RKO (cell line): Measurements from ENCODE around the gene ABCC1.

Source experiments
- DNase-seq: peaks from one replicate; pipeline ENCODE4 v3.0.0-alpha.2; 2016; ENCODE audit warnings: low spot score

ABCC1 gene

GRCh38 chr16:15993946-15994665 lies 44.7 kb downstream of the ABCC1 start:
- no peak for DNase-seq

- DNase-seq, result peak; percentile 73
Measured at GRCh38 chr16:15996432-15997109, 47.2 kb downstream of the ABCC1 start.

DNA sequence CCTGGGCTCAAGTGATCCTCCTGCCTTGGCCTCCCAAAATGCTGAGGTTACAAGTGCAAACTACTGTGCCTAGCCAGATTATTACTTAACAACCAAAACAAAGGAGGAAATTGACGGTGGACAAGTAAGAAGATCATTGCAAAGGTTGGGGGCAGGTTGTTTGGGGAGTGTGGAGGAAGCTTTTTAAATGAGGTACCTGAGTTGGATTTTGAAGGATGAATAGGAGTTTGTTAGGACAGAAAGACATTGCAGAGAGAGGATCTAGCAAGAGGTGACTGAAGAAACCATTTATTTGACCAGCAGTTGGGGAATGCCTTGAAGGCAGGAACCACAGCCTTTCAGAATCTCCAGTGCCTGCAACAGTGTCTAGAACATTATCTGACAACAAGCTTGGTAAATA lies 51.3 kb downstream of the ABCC1 start:
- no peak for DNase-seq

DNA sequence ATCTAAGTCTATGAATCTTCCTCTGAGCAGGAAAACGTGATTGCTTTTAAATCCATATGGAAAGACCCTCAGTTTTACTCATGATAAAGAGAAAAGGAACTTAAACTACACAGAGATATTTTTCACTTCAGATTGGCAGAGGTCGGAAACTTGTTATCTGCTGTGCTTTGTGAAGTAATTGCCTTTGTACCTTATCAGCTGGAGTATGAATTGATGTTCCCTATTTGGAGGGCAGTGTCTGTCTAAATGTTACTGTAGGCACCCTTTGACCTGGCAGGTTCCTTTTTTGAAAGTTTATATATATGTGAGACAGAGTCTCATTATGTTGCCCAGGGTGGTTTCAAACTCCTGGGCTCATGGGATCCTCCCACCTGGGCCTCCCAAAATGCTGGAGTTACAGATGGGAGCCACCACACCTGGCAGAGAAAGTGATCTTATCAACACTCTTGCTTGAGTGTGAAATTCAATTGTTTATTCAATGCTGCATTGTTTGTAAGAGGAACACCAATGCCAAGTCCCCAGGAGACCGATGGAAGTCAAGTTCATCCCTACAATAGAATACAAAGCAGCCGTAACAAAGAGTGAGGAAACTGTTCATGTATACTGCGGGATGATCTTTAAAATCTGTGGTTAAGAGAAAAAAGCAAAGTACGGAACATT lies 52.3 kb downstream of the ABCC1 start:
- DNase-seq, result no peak

DNA sequence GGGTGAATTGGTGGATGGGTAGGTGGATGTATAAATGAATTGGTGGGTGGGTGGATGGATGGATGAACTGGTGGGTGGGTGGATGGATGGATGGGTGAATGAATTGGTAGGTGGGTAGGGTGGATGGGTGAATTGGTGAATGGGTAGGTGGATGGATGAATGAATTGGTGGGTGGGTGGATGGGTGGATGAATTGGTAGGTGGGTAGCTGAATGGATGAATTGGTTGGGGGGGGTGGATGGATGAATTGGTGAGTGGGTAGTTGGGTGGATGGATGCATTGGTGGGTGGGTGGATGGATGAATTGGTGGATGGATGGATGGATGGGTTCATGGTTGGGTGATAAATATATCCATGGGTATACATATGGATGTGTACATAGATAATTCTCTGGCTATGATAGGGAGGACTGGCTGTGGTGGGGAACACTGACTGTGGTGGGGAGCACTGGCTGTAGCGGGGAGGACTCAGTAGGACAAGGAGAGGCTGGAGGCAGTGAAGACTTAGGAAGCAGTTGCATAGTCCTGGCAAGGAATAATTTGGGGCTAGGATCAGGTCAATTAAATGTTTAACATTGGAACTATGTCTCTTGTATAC lies 54.4 kb downstream of the ABCC1 start:
- no peak for DNase-seq

- DNase-seq, result no peak
Measured at GRCh38 chr16:16004314-16004749, 54.9 kb downstream of the ABCC1 start.

DNA sequence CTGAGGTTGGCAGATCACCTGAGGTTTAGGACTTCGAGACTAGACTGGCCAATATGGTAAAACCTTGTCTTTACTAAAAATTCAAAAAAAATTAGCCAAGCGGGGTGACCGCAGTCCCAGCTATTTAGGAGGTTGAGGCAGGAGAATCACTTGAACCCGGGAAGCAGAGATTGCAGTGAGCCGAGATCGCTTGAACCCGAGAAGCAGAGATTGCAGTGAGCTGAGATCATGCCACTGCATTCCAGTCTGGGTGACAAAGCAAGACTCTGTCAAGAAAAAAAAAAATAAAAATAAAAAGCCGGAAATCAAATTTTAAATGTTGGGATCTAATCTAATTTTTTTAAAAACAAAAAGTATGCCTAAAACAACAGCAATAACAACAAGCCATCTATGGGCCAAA lies 56.3 kb downstream of the ABCC1 start:
- DNase-seq, result no peak

DNA sequence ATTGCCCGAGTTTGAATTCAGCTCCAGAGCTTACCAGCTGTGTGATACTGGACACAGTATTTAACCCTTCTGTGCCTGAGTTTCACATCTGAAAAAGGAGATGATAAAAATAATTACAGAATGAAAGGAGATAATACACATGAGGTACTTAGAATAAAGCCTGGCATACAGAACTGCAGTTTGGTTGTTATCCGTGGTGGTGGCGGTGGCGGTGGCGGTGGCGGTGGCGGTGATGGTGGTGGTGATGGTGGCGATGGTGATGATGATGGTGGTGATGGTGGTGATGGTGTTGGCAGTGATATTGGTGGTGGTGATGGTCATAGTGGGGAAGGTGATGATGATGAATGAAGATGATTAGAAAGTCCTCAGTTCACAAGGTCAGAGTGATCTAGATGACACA lies 57.2 kb downstream of the ABCC1 start:
- no peak for DNase-seq

DNA sequence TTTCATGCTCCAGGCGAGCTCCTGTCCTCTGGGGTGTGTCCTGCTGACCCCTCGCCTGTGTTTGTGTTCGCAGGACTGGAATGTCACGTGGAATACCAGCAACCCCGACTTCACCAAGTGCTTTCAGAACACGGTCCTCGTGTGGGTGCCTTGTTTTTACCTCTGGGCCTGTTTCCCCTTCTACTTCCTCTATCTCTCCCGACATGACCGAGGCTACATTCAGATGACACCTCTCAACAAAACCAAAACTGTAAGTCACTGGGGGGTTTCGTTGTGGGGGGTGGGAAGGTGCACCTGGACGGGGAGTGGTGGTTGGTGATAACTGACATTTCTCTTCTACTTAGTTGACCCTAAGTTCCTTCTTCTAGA lies 58.3 kb downstream of the ABCC1 start:
- no peak for DNase-seq

GRCh38 chr16:16008666-16009065 lies 59.2 kb downstream of the ABCC1 start:
- DNase-seq, result no peak

- DNase-seq, result no peak
Measured at GRCh38 chr16:16009401-16009800, 60.0 kb downstream of the ABCC1 start.

GRCh38 chr16:16010194-16010593 lies 60.8 kb downstream of the ABCC1 start:
- no peak for DNase-seq

- no peak for DNase-seq
Measured at GRCh38 chr16:16012144-16012543, 62.7 kb downstream of the ABCC1 start.

GRCh38 chr16:16013812-16014211 lies 64.4 kb downstream of the ABCC1 start:
- no peak for DNase-seq

GRCh38 chr16:16014329-16015224 lies 65.2 kb downstream of the ABCC1 start:
- DNase-seq, result no peak

GRCh38 chr16:16015849-16016248 lies 66.4 kb downstream of the ABCC1 start:
- no peak for DNase-seq

DNA sequence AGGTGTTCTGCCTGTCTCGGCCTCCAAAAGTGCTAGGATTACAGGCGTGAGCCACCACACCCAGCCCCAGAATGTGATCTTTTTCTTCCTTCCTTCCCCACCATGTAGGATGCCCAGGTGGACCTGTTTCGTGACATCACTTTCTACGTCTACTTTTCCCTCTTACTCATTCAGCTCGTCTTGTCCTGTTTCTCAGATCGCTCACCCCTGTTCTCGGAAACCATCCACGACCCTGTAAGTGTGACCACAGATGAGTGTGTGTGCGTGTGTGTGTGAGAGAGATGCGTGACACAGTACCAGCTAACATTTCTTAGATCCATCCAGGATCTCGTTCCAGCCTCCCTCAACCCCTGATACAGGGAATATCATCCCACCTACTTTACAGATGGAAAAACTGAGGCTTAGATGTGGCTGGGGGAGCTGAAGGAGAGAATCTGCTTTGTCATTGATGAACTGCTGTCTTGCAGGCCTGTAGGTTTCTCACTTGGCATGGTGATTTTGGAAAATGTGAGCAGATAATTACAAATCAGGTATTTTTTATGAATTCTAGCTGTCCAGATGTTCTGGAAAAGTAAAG lies 67.1 kb downstream of the ABCC1 start:
- DNase-seq, result no peak

DNA sequence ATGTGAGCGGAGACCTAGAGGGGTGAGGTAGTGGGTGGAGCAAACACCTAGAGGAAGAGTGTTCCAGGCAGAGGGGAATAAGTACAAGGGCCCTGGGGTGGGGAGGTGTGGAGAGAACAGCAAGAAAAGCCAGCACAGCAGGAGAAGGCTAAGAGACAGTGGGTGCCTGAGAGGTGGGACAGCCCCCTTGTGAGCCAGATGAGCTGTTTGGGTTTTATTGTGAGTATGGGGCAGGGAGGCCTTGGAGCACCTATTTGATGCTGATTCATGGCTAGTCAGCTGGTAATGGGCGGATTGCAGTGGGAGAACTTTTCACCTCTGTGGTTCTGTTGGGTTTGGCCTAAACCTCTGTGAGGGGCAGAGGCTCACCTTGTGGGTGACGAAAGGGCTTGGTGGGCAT lies 68.4 kb downstream of the ABCC1 start:
- DNase-seq, result no peak

DNA sequence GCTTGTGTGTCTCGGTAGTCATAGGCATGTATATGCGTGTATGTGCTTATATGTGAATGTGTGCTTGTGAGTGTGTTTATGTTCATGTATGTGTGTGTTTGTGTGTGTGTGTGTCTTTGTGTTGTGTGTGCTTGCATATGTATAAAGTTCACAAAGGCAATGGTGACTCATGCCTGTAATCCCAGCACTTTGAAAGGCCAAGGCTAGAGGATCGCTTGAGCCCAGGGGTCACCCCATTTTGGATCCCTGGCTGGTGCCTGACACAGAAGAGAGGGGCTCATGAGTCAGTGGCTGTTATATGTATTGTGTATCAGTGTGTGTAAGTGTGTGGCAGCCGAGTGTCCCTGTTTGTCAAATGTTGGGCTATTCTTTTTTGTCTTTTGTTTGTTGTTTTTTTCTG lies 69.3 kb downstream of the ABCC1 start:
- DNase-seq, result no peak

DNA sequence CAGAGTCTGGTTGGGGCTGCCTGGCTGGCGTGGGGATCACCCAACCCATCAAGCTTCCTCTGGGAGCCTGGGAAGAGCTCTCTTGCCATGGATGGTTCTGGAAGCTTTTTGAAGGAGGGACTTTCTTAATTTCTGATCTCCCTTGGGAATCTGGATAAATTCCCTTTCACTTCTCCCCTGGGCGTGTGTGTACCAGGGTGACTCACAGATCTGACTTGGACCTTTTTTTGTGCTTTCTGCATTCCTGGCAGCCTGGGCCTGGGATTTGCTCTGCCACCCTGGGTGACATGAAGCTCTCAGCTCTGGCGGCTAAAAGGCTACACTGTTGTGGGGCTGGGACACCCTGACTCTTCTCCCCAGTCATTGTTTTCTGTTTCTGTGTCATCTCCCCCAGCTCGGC lies 70.1 kb downstream of the ABCC1 start:
- DNase-seq, result no peak

DNA sequence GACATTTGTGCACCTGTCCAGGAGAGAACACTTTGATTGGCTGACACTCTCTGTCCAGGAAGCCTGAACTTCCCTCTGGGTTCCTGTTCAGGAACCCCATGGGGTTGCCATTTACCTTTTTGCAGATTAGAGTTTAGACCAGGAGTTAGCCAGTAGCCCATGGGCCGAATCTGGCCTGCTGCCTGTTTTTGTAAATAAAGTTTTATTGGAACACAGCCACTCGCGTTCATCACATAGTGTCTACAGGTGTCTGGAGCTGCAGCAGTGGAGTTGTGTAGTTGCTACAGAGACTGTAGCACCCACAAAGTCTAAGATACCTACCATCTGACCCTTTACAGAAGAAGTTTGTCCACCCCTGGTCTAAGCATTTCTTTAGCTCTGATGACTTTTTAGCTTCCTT lies 70.9 kb downstream of the ABCC1 start:
- DNase-seq, result no peak

- DNase-seq, result no peak
Measured at GRCh38 chr16:16021020-16021419, 71.6 kb downstream of the ABCC1 start.
